Tibial artery (tissue), 4 donors: Measurements from ENCODE around the gene PML.
"Not testable (repeated sequence)": the region's sequence is repeated elsewhere in the genome, so short reads cannot be mapped to it uniquely, and the experiment has no call there.

ENCODE experiments used
- DNase-seq, 2 donors: peaks; one replicate each; pipeline ENCODE4 v3.0.0-alpha.2; 2019
- H3K27ac ChIP-seq, 2 donors: fragments of 200-600 bp; sonication (generic) in 1 of 2; 1 replicate in 1 of 2; 2 replicates in 1 of 2; pipeline ENCODE4 v1.5.1; 2018 to 2019; ENCODE audit warnings: mild to moderate bottlenecking in 1 of 2
- H3K27me3 ChIP-seq, 2 donors: fragments of 200-600 bp; sonication (generic) in 1 of 2; one replicate each; pipeline versions ENCODE4 v1.5.1 to v1.6.0; 2016 to 2019
- H3K36me3 ChIP-seq, 3 donors: fragments of 200-600 bp; sonication (generic) in 2 of 3; one replicate each; pipeline ENCODE4 v1.5.1; 2016 to 2019; ENCODE audit warnings: mild to moderate bottlenecking in 2 of 3
- H3K4me1 ChIP-seq, 4 donors: fragments of 200-600 bp; sonication (generic) in 2 of 4; 1 replicate in 3 of 4; 2 replicates in 1 of 4; pipeline ENCODE4 v1.5.1; 2016 to 2019
- H3K4me3 ChIP-seq, 2 donors: fragments of 200-600 bp; sonication (generic) in 1 of 2; 1 replicate in 1 of 2; 2 replicates in 1 of 2; pipeline ENCODE4 v1.5.1; 2018 to 2019; ENCODE audit warnings: mild to moderate bottlenecking in 2 of 2
- H3K9me3 ChIP-seq, 3 donors: fragments of 200-600 bp; sonication (generic) in 1 of 3; one replicate each; pipeline ENCODE4 v1.5.1; 2016 to 2019
- CTCF ChIP-seq, 2 experiments: fragments of 200-600 bp in 1 of 2; fragments of 450-650 bp in 1 of 2; IDR thresholded peaks; one replicate each; pipeline ENCODE4 v1.5.1; 2017 to 2019; ENCODE audit warnings: antibody characterized with exemption in 2 of 2, mild to moderate bottlenecking in 1 of 2, moderate library complexity in 1 of 2
- intact Hi-C: fragments of 100-400 bp; cut with DNase I; formaldehyde crosslinking; loops from one replicate; pipeline ENCODE4 v1.15.0; 2023; ENCODE audit warnings: low total_unique reads

The PML gene

GRCh38 chr15:73959801-73960200 is 34.7 kb upstream of the PML start:
- peak in 1 of 2 donors; percentile 41 for DNase-seq
- intact Hi-C loops: loop anchor here (10.0 kb wide), 2 partner anchors 65 to 345 kb away; no protein-coding TSS in a partner anchor

GRCh38 chr15:73960472-73961070 is 33.9 kb upstream of the PML start:
- not testable (repeated sequence) for H3K27me3 ChIP-seq, H3K27ac ChIP-seq, H3K4me3 ChIP-seq, H3K36me3 ChIP-seq, H3K9me3 ChIP-seq
- peaks cover 0 to 25% (median 19%) of the 10 kb centered on the region in 4 donors for H3K4me1 ChIP-seq
- intact Hi-C loops: loop anchor here (10.0 kb wide), 2 partner anchors 66 to 344 kb away; no protein-coding TSS in a partner anchor
- peak in 1 of 2 donors; percentile 19 for DNase-seq

More at GRCh38 chr15:73959801-73960200, 34.7 kb upstream of the PML start:
- Histone ChIP-seq H3K27ac (no peak overlapping the region), H3K9me3 (no peaks in the 10 kb centered on the region), H3K36me3 (no peaks in the 10 kb centered on the region), H3K27me3 (no peaks in the 10 kb centered on the region), H3K4me3 (no peak overlapping the region), H3K4me1 (peaks cover 0 to 19% (median 15%) of the 10 kb centered on the region in 4 donors)
- TF ChIP-seq CTCF (IDR thresholded peaks at IDR 0.05): no peak

- Histone ChIP-seq H3K36me3 (no peaks in the 10 kb centered on the region), H3K9me3 (no peaks in the 10 kb centered on the region), H3K27me3 (no peaks in the 10 kb centered on the region), H3K4me3 (no peak overlapping the region), H3K4me1 (peaks cover 0 to 12% (median 6%) of the 10 kb centered on the region in 4 donors), H3K27ac (no peak overlapping the region)
- TF ChIP-seq CTCF (IDR thresholded peaks at IDR 0.05): no peak
- DNase-seq: no peak
- intact Hi-C loops: loop anchor here (10.0 kb wide), 2 partner anchors 68 to 342 kb away; no protein-coding TSS in a partner anchor
These were observed 32.1 kb upstream of the PML start for GRCh38 chr15:73962433-73962832.

GRCh38 chr15:73964736-73965093 is 29.8 kb upstream of the PML start:
- no peak overlapping the region for H3K4me3 ChIP-seq

GRCh38 chr15:73965094-73965757 is 29.3 kb upstream of the PML start:
- Histone ChIP-seq H3K27ac (no peak overlapping the region), H3K4me1 (peaks cover 0 to 11% (median 5%) of the 10 kb centered on the region in 4 donors), H3K4me3 (no peak overlapping the region), H3K9me3 (no peaks in the 10 kb centered on the region), H3K27me3 (no peaks in the 10 kb centered on the region), H3K36me3 (no peaks in the 10 kb centered on the region)
- no peak for TF ChIP-seq CTCF (IDR thresholded peaks at IDR 0.05)
- intact Hi-C loops: loop anchor here (10.0 kb wide), 2 partner anchors 70 to 340 kb away; no protein-coding TSS in a partner anchor
- DNase-seq: peak in 1 of 2 donors; percentile 58

More at GRCh38 chr15:73964736-73965093, 29.8 kb upstream of the PML start:
- Histone ChIP-seq H3K36me3 (no peaks in the 10 kb centered on the region), H3K9me3 (no peaks in the 10 kb centered on the region), H3K27me3 (no peaks in the 10 kb centered on the region), H3K27ac (no peak overlapping the region), H3K4me1 (peaks cover 0 to 11% (median 5%) of the 10 kb centered on the region in 4 donors)
- intact Hi-C loops: loop anchor here (10.0 kb wide), 2 partner anchors 70 to 340 kb away; no protein-coding TSS in a partner anchor
- peak; percentile 95 to 96 for TF ChIP-seq CTCF (IDR thresholded peaks at IDR 0.05)
- peak; percentile 90 to 92 for DNase-seq

GRCh38 chr15:73965758-73966113 is 28.8 kb upstream of the PML start:
- no peaks in the 10 kb centered on the region for H3K9me3 ChIP-seq
- no peaks in the 10 kb centered on the region for H3K36me3 ChIP-seq
- H3K27ac ChIP-seq: no peak overlapping the region
- intact Hi-C loops: loop anchor here (10.0 kb wide), 2 partner anchors 71 to 339 kb away; no protein-coding TSS in a partner anchor
- peaks cover 0 to 11% (median 5%) of the 10 kb centered on the region in 4 donors for H3K4me1 ChIP-seq
- no peak overlapping the region for H3K4me3 ChIP-seq
- no peak for DNase-seq
- no peak for TF ChIP-seq CTCF (IDR thresholded peaks at IDR 0.05)
- H3K27me3 ChIP-seq: no peaks in the 10 kb centered on the region
